ENCODE results near the gene SCG3. TPM values are rescaled to one million over a fixed set of nuclear protein-coding genes. Genes with fewer than 3 reads are reported as not detected.
A peak's percentile ranks its signal among the peaks of the same experiment; 100 is the strongest.

The SCG3 gene
- total and polyA plus RNA-seq, 2 of the 13 experiments (the other 11 are each of a cell fraction or from before 2014, with no cell fraction given) = not detected

- TF ChIP-seq ISL2 (CRISPR knock-in tag; IDR thresholded peaks at IDR 0.05) (0 out of 2 replicates have a peak, but pooled peaks have one; percentile 33), ZNF121 (CRISPR knock-in tag; IDR thresholded peaks at IDR 0.05) (no peak), NKX3-1 (CRISPR knock-in tag; IDR thresholded peaks at IDR 0.05) (peak; percentile 88; the same call in 1 of the 2 replicates), ZNF616 (CRISPR knock-in tag; IDR thresholded peaks at IDR 0.05; ENCODE audit: low read depth) (peak; percentile 79; the same call in 1 of the 2 replicates), PCBP2 (optimal IDR thresholded peaks at IDR 0.05; ENCODE audit: low read depth, low read length, poor library complexity, severe bottlenecking) (no peak), ZNF563 (CRISPR knock-in tag; IDR thresholded peaks at IDR 0.05) (peak; percentile 64; the same call in 1 of the 2 replicates), POLR2G (IDR thresholded peaks at IDR 0.05; ENCODE audit: low read depth, low read length) (no peak), ZNF891 (CRISPR knock-in tag; IDR thresholded peaks at IDR 0.05) (peak; percentile 77; the same call in 1 of the 2 replicates), ISX (CRISPR knock-in tag; conservative IDR thresholded peaks at IDR 0.05) (peak; percentile 75; the same call in 1 of the 2 replicates), ZNF530 (CRISPR knock-in tag; IDR thresholded peaks at IDR 0.05; ENCODE audit: low read depth) (no peak), ATAD3A (CRISPR knock-in tag; IDR thresholded peaks at IDR 0.05) (0 out of 2 replicates have a peak, but pooled peaks have one; percentile 90), HBP1 (CRISPR knock-in tag; IDR thresholded peaks at IDR 0.05; ENCODE audit: low read depth) (no peak), EED (CRISPR knock-in tag; IDR thresholded peaks at IDR 0.05) (no peak), ZNF44 (CRISPR knock-in tag; IDR thresholded peaks at IDR 0.05) (no peak), ZC3H13 (CRISPR knock-in tag; IDR thresholded peaks at IDR 0.05) (no peak), FOSL2 (CRISPR knock-in tag; IDR thresholded peaks at IDR 0.05) (peak; percentile 44), RFXAP (CRISPR knock-in tag; IDR thresholded peaks at IDR 0.05; ENCODE audit: borderline replicate concordance) (peak; percentile 42; the same call in 1 of the 2 replicates), ZNF33A (CRISPR knock-in tag; IDR thresholded peaks at IDR 0.05; ENCODE audit: borderline replicate concordance) (no peak), GATAD1 (CRISPR knock-in tag; IDR thresholded peaks at IDR 0.05) (peak; percentile 49; the same call in 1 of the 2 replicates), CREB1 (IDR thresholded peaks at IDR 0.05) (peak; percentile 60), CREB1 (CRISPR knock-in tag; IDR thresholded peaks at IDR 0.05) (no peak)
- TF ChIP-seq, protein P1, sequence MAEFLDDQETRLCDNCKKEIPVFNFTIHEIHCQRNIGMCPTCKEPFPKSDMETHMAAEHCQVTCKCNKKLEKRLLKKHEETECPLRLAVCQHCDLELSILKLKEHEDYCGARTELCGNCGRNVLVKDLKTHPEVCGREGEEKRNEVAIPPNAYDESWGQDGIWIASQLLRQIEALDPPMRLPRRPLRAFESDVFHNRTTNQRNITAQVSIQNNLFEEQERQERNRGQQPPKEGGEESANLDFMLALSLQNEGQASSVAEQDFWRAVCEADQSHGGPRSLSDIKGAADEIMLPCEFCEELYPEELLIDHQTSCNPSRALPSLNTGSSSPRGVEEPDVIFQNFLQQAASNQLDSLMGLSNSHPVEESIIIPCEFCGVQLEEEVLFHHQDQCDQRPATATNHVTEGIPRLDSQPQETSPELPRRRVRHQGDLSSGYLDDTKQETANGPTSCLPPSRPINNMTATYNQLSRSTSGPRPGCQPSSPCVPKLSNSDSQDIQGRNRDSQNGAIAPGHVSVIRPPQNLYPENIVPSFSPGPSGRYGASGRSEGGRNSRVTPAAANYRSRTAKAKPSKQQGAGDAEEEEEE (CRISPR knock-in tag; IDR thresholded peaks at IDR 0.05; ENCODE audit: borderline replicate concordance) = no peak
- TF ChIP-seq, protein P2, sequence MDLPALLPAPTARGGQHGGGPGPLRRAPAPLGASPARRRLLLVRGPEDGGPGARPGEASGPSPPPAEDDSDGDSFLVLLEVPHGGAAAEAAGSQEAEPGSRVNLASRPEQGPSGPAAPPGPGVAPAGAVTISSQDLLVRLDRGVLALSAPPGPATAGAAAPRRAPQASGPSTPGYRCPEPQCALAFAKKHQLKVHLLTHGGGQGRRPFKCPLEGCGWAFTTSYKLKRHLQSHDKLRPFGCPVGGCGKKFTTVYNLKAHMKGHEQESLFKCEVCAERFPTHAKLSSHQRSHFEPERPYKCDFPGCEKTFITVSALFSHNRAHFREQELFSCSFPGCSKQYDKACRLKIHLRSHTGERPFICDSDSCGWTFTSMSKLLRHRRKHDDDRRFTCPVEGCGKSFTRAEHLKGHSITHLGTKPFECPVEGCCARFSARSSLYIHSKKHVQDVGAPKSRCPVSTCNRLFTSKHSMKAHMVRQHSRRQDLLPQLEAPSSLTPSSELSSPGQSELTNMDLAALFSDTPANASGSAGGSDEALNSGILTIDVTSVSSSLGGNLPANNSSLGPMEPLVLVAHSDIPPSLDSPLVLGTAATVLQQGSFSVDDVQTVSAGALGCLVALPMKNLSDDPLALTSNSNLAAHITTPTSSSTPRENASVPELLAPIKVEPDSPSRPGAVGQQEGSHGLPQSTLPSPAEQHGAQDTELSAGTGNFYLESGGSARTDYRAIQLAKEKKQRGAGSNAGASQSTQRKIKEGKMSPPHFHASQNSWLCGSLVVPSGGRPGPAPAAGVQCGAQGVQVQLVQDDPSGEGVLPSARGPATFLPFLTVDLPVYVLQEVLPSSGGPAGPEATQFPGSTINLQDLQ (CRISPR knock-in tag; IDR thresholded peaks at IDR 0.05) = no peak
These were observed at the start of gene SCG3 (continued) for GRCh38 chr15:51681303-51681963.
